Lung (tissue), 10 donors: ENCODE data around the gene TYW1. TPM values are rescaled to one million over a fixed set of nuclear protein-coding genes. Genes with fewer than 3 reads are reported as not detected.
"Not testable (repeated sequence)": the region's sequence is repeated elsewhere in the genome, so short reads cannot be mapped to it uniquely, and the experiment has no call there.

ENCODE experiments used
- ATAC-seq: fragments of 200-7000 bp; cut with Tn5 transposase; one replicate; pipeline ENCODE4 v1.9.1; 2020; ENCODE audit warnings: moderate number of reproducible peaks; ENCODE audit not compliant: insufficient read depth, low FRiP score
- DNase-seq, 3 donors: peaks; one replicate each; pipeline ENCODE4 v3.0.0-alpha.2; 2013 to 2017
- H3K27ac ChIP-seq, 2 donors: one replicate each; pipeline ENCODE4 v1.5.1; 2013; ENCODE audit warnings: mild to moderate bottlenecking in 2 of 2, moderate library complexity in 2 of 2, control low read depth in 1 of 2, inconsistent platforms in 1 of 2, low read depth in 1 of 2, low read length in 1 of 2
- H3K27me3 ChIP-seq, 3 donors: one replicate each; pipeline ENCODE4 v1.5.1; 2013; ENCODE audit warnings: low read length in 2 of 3; ENCODE audit not compliant: control insufficient read depth in 3 of 3, insufficient read depth in 3 of 3
- H3K36me3 ChIP-seq, 4 donors: one replicate each; pipeline ENCODE4 v1.5.1; 2013; ENCODE audit warnings: low read length in 4 of 4, mild to moderate bottlenecking in 1 of 4, moderate library complexity in 1 of 4; ENCODE audit not compliant: control insufficient read depth in 4 of 4, insufficient read depth in 4 of 4
- H3K4me1 ChIP-seq, 5 donors: one replicate each; pipeline ENCODE4 v1.5.1; 2013; ENCODE audit warnings: low read length in 5 of 5, mild to moderate bottlenecking in 2 of 5, moderate library complexity in 1 of 5; ENCODE audit not compliant: control insufficient read depth in 5 of 5, insufficient read depth in 5 of 5
- H3K4me3 ChIP-seq: one replicate; pipeline ENCODE4 v1.5.1; 2013; ENCODE audit warnings: mild to moderate bottlenecking, control low read depth, moderate library complexity
- H3K9ac ChIP-seq, 2 donors: one replicate each; pipeline ENCODE4 v1.5.1; 2013; ENCODE audit warnings: low read length in 2 of 2, control low read depth in 1 of 2; ENCODE audit not compliant: insufficient read depth in 1 of 2
- H3K9me3 ChIP-seq, 4 donors: one replicate each; pipeline ENCODE4 v1.5.1; 2013; ENCODE audit warnings: low read length in 3 of 4, mild to moderate bottlenecking in 1 of 4, moderate library complexity in 1 of 4; ENCODE audit not compliant: control insufficient read depth in 4 of 4, insufficient read depth in 3 of 4
- WGBS, 2 donors: extraction: QIAGEN DNeasy Blood & Tissue Kit; methylation state at CpG; one replicate each; pipeline ENCODE4 v1.1.7; 2013; 5-methylcytosine and 5-hydroxymethylcytosine counted together
- polyA plus RNA-seq, 2 donors: library from polyadenylated mRNA; stranded (reverse); fragments of 200-250 nt; gene quantifications; one replicate each; pipeline ENCODE4 v1.2.1, GENCODE V29; 2013
- total RNA-seq, 2 donors: library from RNA; depleted of rRNA in 1 of 2; stranded (reverse); fragments of >200 nt in 1 of 2; gene quantifications; one replicate each; pipeline ENCODE4 v1.2.1, GENCODE V29; 2014 to 2021
- donor health status: Bipolar disorder and iron deficiency.
- donor health status: healthy.
- donor health status: DM: yes; HTN: yes; CAD: no.

The TYW1 gene
- total and polyA plus RNA-seq, 4 donors, result 6.1 to 27.1 (median 12.0) TPM

DNA sequence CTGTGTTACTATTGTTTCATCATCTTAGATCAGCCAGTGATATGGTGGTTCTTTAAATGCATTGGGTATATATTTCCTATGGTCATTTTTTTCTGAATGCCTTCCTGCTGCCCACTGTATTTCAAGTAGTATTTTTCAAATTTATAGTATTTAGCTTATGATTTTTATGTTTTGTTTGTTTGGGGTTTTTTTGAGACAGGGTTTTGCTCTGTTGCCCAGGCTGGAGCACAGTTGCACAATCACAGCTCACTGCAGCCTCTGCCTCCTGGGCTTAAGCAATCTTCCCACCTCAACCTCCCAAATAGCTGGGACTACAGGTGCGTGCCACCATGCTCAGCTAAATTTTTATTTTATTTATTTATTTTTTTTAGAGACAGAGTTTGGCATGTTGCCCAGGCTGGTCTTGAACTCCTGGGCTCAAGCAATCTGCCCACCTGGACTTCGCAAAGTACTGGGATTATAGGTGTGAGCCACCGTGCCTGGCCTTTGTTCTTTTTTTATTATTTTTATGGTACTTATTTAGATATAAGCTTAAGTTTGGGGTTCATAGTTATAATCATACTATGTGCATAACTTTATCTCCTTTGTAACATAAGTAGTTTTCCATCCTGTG, 149.1 kb downstream of the TYW1 start:
- H3K4me3 ChIP-seq, H3K4me1 ChIP-seq, H3K9ac ChIP-seq, H3K27ac ChIP-seq, H3K9me3 ChIP-seq, ATAC-seq, H3K36me3 ChIP-seq, DNase-seq, H3K27me3 ChIP-seq: not testable (repeated sequence)
- 91 to 94% methylated on average over 3 of the region's 3 CpGs for WGBS, 2 donors

GRCh38 chr7:67149131-67149530, 152.5 kb downstream of the TYW1 start:
- not testable (repeated sequence) for H3K9me3 ChIP-seq, H3K27ac ChIP-seq, H3K9ac ChIP-seq, H3K4me1 ChIP-seq, H3K27me3 ChIP-seq, ATAC-seq, H3K36me3 ChIP-seq, H3K4me3 ChIP-seq, DNase-seq

GRCh38 chr7:67154374-67154773, 157.7 kb downstream of the TYW1 start:
- not testable (repeated sequence) for ATAC-seq, H3K27me3 ChIP-seq, DNase-seq, H3K4me3 ChIP-seq, H3K4me1 ChIP-seq, H3K27ac ChIP-seq, H3K9me3 ChIP-seq, H3K9ac ChIP-seq, H3K36me3 ChIP-seq

GRCh38 chr7:67156064-67156463, 159.4 kb downstream of the TYW1 start:
- 96% methylated on average over 7 of the region's 7 CpGs for WGBS, 2 donors
- not testable (repeated sequence) for H3K27ac ChIP-seq, H3K4me3 ChIP-seq, ATAC-seq, H3K9ac ChIP-seq, H3K9me3 ChIP-seq, H3K4me1 ChIP-seq, DNase-seq, H3K36me3 ChIP-seq, H3K27me3 ChIP-seq

GRCh38 chr7:67163285-67163684, 166.7 kb downstream of the TYW1 start:
- not testable (repeated sequence) for ATAC-seq, H3K4me3 ChIP-seq, H3K36me3 ChIP-seq, H3K9ac ChIP-seq, H3K4me1 ChIP-seq, H3K27ac ChIP-seq, DNase-seq, H3K27me3 ChIP-seq, H3K9me3 ChIP-seq
- 44 to 61% methylated on average over 5 of the region's 5 CpGs for WGBS, 2 donors

DNA sequence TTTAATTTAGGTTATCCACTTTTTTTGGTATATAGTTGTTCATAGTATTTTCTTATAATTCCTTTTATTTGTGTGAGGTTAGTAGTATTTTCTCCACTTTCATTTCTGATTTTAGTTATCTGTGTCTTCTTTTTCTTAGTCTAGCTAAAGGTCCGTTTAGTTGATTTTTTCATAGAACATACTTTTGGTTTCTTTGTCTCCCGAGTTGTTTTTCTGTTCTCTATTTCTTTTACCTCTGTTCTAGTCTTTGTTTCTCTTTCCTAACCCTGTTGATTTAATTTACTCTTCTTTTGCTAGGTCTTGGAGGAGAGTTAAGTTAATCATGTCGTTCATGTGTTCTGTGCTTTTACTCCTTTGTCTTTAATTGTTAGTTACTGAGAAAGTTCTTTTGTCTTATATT, 174.5 kb downstream of the TYW1 start:
- not testable (repeated sequence) for H3K27me3 ChIP-seq, H3K9me3 ChIP-seq, H3K4me1 ChIP-seq, H3K36me3 ChIP-seq, DNase-seq, H3K9ac ChIP-seq, ATAC-seq, H3K27ac ChIP-seq, H3K4me3 ChIP-seq
- 86 to 87% methylated on average over 3 of the region's 3 CpGs for WGBS, 2 donors

- ATAC-seq, H3K27ac ChIP-seq, H3K9ac ChIP-seq, DNase-seq, H3K9me3 ChIP-seq, H3K36me3 ChIP-seq, H3K27me3 ChIP-seq, H3K4me3 ChIP-seq, H3K4me1 ChIP-seq: not testable (repeated sequence)
- 36 to 61% methylated on average over 6 of the region's 6 CpGs for WGBS, 2 donors
Observed at GRCh38 chr7:67176730-67177129, 180.1 kb downstream of the TYW1 start.

DNA sequence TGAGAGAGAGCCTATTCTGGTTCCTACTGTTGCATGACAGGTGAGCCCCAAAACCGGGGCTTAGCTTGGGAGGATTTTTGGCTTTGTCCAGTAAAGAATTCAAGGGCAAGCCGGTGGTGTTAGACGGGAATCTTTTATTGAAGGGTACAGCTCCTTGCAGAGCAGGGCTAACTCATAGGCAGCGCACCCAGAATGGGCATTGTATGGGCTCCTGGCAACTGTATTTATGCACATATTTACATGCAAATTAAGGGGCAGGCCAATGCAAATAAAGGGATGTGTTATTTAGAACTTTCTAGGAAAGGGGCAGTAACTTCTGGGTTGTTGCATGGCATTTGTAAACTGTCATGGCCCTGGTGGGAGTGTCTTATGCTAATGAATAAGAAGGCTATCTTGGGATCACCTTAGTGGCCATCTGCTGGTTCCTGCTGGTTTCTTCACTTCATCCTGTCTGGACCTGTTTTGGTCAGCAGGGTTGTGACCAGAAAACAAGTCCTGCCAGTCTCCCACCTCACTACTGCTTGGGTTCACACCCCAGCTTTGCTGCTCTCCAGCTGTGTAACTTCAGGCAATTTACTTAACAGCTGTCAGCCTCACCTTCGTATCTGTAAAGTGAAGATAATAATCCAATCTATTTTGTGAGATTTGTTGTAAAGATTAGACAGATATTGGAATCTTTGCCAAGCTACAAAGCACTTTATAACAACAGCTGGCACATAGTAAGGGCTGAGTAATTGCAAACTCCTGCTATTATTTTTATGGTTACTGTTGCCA, 182.5 kb downstream of the TYW1 start:
- ATAC-seq, H3K9me3 ChIP-seq, H3K27ac ChIP-seq, H3K27me3 ChIP-seq, H3K36me3 ChIP-seq, H3K4me3 ChIP-seq, H3K9ac ChIP-seq: not testable (repeated sequence)
- H3K4me1 ChIP-seq, result peaks cover 0 to 10% (median 0%) of the 10 kb centered on the region in 5 donors
- 75 to 89% methylated on average over 5 of the region's 5 CpGs for WGBS, 2 donors
- peak in 1 of 3 donors; percentile 79 for DNase-seq
